ENCODE data around the gene CBLC. TPM values are rescaled to one million over a fixed set of nuclear protein-coding genes. Genes with fewer than 3 reads are reported as not detected.

CBLC gene, protein sequence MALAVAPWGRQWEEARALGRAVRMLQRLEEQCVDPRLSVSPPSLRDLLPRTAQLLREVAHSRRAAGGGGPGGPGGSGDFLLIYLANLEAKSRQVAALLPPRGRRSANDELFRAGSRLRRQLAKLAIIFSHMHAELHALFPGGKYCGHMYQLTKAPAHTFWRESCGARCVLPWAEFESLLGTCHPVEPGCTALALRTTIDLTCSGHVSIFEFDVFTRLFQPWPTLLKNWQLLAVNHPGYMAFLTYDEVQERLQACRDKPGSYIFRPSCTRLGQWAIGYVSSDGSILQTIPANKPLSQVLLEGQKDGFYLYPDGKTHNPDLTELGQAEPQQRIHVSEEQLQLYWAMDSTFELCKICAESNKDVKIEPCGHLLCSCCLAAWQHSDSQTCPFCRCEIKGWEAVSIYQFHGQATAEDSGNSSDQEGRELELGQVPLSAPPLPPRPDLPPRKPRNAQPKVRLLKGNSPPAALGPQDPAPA
- total RNA-seq = under 1 TPM in 1 of 2 donors, not detected in 1; 0.42 TPM

DNA sequence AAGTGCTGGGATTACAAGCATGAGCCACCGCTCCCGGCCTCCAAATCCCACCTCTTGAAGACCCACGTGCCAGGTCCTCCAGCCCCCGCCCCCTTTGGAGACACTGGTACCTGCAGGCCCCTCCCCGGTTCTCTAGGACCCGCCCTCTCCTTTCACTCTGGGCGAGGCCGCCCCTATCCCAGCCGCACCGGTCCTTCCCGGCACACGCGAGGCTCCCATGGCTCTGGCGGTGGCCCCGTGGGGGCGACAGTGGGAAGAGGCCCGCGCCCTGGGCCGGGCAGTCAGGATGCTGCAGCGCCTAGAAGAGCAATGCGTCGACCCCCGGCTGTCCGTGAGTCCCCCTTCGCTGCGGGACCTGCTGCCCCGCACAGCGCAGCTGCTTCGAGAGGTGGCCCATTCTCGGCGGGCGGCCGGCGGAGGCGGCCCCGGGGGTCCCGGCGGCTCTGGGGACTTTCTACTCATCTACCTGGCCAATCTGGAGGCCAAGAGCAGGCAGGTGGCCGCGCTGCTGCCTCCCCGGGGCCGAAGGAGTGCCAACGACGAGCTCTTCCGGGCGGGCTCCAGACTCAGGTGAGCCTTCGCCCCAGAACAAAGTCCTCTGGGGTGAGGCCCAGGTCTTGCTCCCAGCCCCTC, at the start of gene CBLC:
TSS of gene CBLC (plus strand) at position 176 of the 633 bp plus-strand sequence. CDS start at position 218, 42 bp downstream.
- Histone ChIP-seq H3K27ac (no peak within 1 kb of the TSS), H3K4me1 (ENCODE audit: control insufficient read depth in 1 of 2, low read depth in 2 of 2) (no peaks in the 10 kb centered on the region), H3K27me3 (replicated peaks; ENCODE audit: insufficient read depth) (no peaks in the 10 kb centered on the region), H3K36me3 (no peaks in the 10 kb centered on the region), H3K4me3 (no peak within 1 kb of the TSS), H3K9me3 (no peaks in the 10 kb centered on the region)
- TF ChIP-seq, protein P1, sequence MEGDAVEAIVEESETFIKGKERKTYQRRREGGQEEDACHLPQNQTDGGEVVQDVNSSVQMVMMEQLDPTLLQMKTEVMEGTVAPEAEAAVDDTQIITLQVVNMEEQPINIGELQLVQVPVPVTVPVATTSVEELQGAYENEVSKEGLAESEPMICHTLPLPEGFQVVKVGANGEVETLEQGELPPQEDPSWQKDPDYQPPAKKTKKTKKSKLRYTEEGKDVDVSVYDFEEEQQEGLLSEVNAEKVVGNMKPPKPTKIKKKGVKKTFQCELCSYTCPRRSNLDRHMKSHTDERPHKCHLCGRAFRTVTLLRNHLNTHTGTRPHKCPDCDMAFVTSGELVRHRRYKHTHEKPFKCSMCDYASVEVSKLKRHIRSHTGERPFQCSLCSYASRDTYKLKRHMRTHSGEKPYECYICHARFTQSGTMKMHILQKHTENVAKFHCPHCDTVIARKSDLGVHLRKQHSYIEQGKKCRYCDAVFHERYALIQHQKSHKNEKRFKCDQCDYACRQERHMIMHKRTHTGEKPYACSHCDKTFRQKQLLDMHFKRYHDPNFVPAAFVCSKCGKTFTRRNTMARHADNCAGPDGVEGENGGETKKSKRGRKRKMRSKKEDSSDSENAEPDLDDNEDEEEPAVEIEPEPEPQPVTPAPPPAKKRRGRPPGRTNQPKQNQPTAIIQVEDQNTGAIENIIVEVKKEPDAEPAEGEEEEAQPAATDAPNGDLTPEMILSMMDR (IDR thresholded peaks at IDR 0.05) = no peak
- DNase-seq (ENCODE audit: low spot score) (no peak), ATAC-seq (ENCODE audit: insufficient number of reproducible peaks, low FRiP score, low read depth) (no peak)

DNA sequence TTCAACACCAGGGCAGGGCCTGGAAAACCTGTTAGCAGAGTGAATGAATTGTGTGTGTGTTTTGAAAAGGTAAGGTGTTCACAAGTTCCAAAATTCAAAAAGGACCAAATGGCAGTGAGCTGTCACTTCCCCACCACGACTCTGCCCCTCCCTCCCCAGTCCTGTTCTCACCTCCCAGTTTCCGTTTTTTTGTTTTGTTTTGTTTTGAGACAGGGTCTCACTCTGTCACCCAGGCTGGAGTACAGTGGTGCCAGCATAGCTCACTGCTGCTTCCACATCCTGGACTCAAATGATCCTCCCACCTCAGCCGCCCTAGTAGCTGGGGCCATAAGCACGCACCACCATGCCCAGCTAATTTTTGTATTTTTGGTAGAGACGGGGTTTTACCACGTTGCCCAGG, 49.5 kb upstream of the CBLC start:
- ATAC-seq (ENCODE audit: insufficient number of reproducible peaks, low FRiP score, low read depth) = no peak

DNA sequence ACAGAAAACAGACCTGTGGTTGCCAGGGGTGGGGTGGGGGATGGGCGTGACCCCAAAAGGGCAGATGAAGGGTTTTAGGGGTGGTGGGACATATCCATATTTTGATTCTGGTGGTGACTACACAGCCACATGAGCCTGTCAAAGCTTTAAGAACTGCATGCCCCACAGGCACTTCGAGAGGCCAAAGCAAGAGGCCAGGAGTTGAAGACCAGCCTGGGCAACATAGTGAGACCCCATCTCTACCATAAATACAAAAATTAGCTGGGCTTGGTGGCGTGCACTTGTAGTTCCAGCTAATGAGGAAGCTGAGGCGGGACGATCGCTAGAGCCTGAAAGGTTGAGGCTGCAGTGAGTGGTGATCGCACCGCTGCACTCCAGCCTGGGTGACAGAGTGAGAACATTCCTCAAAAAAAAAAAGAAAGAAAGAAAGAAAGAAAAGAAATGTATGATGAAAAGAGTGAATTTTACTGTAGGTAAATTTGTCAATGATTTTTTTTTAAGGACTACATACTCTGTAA, 48.1 kb upstream of the CBLC start:
- no peak overlapping the region for H3K4me3 ChIP-seq
- H3K27me3 ChIP-seq (replicated peaks; ENCODE audit: insufficient read depth) = no peaks in the 10 kb centered on the region
- TF ChIP-seq, protein P1 (IDR thresholded peaks at IDR 0.05) = no peak
- ATAC-seq (ENCODE audit: insufficient number of reproducible peaks, low FRiP score, low read depth) (no peak), DNase-seq (ENCODE audit: low spot score) (no peak)
- no peaks in the 10 kb centered on the region for H3K9me3 ChIP-seq
- no peak overlapping the region for H3K27ac ChIP-seq
- peaks cover 4 to 11% of the 10 kb centered on the region in 2 donors for H3K4me1 ChIP-seq (ENCODE audit: control insufficient read depth in 1 of 2, low read depth in 2 of 2)
- H3K36me3 ChIP-seq = no peaks in the 10 kb centered on the region

More for the DNA sequence above, 49.5 kb upstream of the CBLC start:
- H3K27ac ChIP-seq = no peak overlapping the region
- no peak for DNase-seq (ENCODE audit: low spot score)
- peaks cover 14 to 19% of the 10 kb centered on the region in 2 donors for H3K4me1 ChIP-seq (ENCODE audit: control insufficient read depth in 1 of 2, low read depth in 2 of 2)
- no peaks in the 10 kb centered on the region for H3K9me3 ChIP-seq
- H3K36me3 ChIP-seq = no peaks in the 10 kb centered on the region
- H3K4me3 ChIP-seq = no peak overlapping the region
- TF ChIP-seq, protein P1 (IDR thresholded peaks at IDR 0.05) = no peak
- H3K27me3 ChIP-seq (replicated peaks; ENCODE audit: insufficient read depth) = no peaks in the 10 kb centered on the region

DNA sequence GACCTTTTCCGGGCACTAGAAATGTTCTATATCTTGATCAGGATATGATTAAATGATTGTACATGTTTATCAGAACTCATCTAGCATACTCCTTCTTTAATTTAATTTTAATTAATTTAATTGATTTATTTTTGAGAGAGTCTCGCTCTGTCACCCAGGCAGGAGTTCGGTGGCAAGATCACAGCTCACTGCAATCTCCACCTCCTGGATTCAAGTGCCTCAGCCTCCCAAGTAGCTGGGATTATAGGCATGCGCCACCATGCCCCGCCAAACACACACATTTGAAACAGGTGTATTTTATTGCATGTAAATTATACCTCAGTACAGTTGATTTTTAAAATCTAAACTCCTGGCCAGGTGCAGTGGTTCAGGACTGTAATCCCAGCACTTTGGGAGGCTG, 46.6 kb upstream of the CBLC start:
- TF ChIP-seq, protein P1 (IDR thresholded peaks at IDR 0.05) = no peak
- Histone ChIP-seq H3K36me3 (no peaks in the 10 kb centered on the region), H3K27ac (no peak overlapping the region), H3K9me3 (no peaks in the 10 kb centered on the region), H3K27me3 (replicated peaks; ENCODE audit: insufficient read depth) (no peaks in the 10 kb centered on the region), H3K4me1 (ENCODE audit: control insufficient read depth in 1 of 2, low read depth in 2 of 2) (no peaks in the 10 kb centered on the region), H3K4me3 (no peak overlapping the region)
- DNase-seq (ENCODE audit: low spot score) = no peak
- no peak for ATAC-seq (ENCODE audit: insufficient number of reproducible peaks, low FRiP score, low read depth)

DNA sequence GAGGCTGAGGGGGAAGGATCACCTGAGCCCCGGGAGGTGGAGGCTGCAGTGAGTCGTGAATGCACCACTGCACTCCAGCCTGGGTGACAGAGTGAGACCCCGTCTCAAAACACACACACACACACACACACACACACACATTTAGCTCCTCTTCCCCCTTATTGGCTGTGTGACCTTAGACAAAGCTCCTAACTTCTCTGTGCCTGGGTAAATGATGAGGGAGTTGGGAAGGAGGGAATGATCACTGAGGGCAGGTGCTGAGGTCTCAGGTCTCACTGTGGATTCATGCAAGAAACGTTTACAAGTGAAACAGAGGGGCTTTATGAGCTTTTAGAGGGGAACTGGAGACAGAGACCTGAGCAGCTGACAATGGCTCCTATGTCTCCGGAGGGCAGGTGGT, 46.1 kb upstream of the CBLC start:
- H3K27ac ChIP-seq = no peak overlapping the region
- H3K36me3 ChIP-seq = no peaks in the 10 kb centered on the region
- DNase-seq (ENCODE audit: low spot score) (no peak), ATAC-seq (ENCODE audit: insufficient number of reproducible peaks, low FRiP score, low read depth) (no peak)
- H3K27me3 ChIP-seq (replicated peaks; ENCODE audit: insufficient read depth) = no peaks in the 10 kb centered on the region
- no peaks in the 10 kb centered on the region for H3K4me1 ChIP-seq (ENCODE audit: control insufficient read depth in 1 of 2, low read depth in 2 of 2)
- TF ChIP-seq, protein P1 (IDR thresholded peaks at IDR 0.05) = no peak
- no peaks in the 10 kb centered on the region for H3K9me3 ChIP-seq
- no peak overlapping the region for H3K4me3 ChIP-seq
